ENCODE data around the gene HDAC7. TPM values are rescaled to one million over a fixed set of nuclear protein-coding genes. Genes with fewer than 3 reads are reported as not detected.
A peak's percentile ranks its signal among the peaks of the same experiment; 100 is the strongest.

Gene HDAC7
- total RNA-seq, 4 donors from 2014 or later = 58.3 to 105 (median 82.5) TPM

DNA sequence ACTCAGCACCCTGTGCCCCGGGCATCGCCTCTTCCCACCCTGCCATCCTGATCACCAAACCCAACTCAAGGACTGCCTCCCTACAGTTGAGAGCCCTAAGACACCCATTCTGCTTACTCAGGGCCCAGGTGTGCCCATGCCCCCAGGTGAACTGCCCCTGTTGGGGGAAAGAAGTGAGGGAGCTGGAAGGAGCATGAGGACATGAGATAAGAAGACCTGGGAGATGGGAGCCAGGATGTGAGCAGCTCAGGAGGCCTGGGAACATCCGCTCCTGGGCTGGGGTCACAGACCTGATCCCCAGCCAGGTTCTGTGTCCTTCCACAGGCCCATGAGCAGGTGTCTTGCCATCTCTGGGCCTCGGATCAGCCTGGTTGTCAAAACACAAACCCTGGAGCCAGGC, 67.6 kb downstream of the HDAC7 start:
- Histone ChIP-seq H3K9me3 (no peaks in the 10 kb centered on the region), H3K27ac (replicated peaks in 1 of 4) (peak overlapping the region in 2 of 4 donors; percentile 28 to 72), H3K4me1 (peaks cover 29 to 50% (median 37%) of the 10 kb centered on the region in 4 donors), H3K36me3 (peaks cover 0 to 57% (median 26%) of the 10 kb centered on the region in 4 donors), H3K4me3 (no peak overlapping the region), H3K27me3 (no peaks in the 10 kb centered on the region)
- intact Hi-C loops (cut with DNase I) = no loop called here
- DNase-seq (ENCODE audit: extremely low spot score) = no peak
- 100% methylated on average over 3 of the region's 4 CpGs for WGBS
- TF ChIP-seq EP300 (IDR thresholded peaks at IDR 0.05) (no peak), POLR2A (IDR thresholded peaks at IDR 0.05; ENCODE audit: low read depth) (no peak), POLR2AphosphoS5 (IDR thresholded peaks at IDR 0.05) (no peak)
- TF ChIP-seq, protein P1, sequence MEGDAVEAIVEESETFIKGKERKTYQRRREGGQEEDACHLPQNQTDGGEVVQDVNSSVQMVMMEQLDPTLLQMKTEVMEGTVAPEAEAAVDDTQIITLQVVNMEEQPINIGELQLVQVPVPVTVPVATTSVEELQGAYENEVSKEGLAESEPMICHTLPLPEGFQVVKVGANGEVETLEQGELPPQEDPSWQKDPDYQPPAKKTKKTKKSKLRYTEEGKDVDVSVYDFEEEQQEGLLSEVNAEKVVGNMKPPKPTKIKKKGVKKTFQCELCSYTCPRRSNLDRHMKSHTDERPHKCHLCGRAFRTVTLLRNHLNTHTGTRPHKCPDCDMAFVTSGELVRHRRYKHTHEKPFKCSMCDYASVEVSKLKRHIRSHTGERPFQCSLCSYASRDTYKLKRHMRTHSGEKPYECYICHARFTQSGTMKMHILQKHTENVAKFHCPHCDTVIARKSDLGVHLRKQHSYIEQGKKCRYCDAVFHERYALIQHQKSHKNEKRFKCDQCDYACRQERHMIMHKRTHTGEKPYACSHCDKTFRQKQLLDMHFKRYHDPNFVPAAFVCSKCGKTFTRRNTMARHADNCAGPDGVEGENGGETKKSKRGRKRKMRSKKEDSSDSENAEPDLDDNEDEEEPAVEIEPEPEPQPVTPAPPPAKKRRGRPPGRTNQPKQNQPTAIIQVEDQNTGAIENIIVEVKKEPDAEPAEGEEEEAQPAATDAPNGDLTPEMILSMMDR (IDR thresholded peaks at IDR 0.05) = no peak

DNA sequence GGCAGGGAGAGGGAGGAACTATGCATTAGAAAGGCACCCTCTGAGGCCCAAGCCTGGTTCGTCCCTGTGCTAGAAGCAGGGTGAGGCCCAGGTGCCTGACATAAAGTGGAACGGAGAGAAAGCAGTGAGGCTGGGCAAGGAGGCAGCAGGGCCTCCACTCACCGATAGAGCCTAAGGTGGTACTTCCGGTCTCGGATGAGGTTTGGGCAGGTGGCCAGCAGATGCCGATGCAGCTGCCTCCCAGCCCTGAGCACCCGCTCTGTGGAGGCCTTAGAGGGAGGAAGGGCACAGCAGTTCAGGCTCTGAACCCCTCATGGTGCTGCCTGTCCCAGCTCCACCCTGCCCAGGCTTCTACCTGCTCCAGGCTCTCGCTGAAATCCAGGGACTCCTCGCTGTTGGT, 68.1 kb downstream of the HDAC7 start:
- peaks cover 0 to 62% (median 29%) of the 10 kb centered on the region in 4 donors for H3K36me3 ChIP-seq
- no peaks in the 10 kb centered on the region for H3K27me3 ChIP-seq
- H3K9me3 ChIP-seq = no peaks in the 10 kb centered on the region
- TF ChIP-seq, protein P1 (IDR thresholded peaks at IDR 0.05) = no peak
- TF ChIP-seq EP300 (IDR thresholded peaks at IDR 0.05) (no peak), POLR2A (IDR thresholded peaks at IDR 0.05; ENCODE audit: low read depth) (no peak), POLR2AphosphoS5 (IDR thresholded peaks at IDR 0.05) (no peak)
- peaks cover 29 to 50% (median 37%) of the 10 kb centered on the region in 4 donors for H3K4me1 ChIP-seq
- DNase-seq (ENCODE audit: extremely low spot score) = no peak
- WGBS = 86% methylated on average over 7 of the region's 9 CpGs
- no peak overlapping the region for H3K27ac ChIP-seq (replicated peaks in 1 of 4)
- intact Hi-C loops (cut with DNase I) = no loop called here
- no peak overlapping the region for H3K4me3 ChIP-seq

DNA sequence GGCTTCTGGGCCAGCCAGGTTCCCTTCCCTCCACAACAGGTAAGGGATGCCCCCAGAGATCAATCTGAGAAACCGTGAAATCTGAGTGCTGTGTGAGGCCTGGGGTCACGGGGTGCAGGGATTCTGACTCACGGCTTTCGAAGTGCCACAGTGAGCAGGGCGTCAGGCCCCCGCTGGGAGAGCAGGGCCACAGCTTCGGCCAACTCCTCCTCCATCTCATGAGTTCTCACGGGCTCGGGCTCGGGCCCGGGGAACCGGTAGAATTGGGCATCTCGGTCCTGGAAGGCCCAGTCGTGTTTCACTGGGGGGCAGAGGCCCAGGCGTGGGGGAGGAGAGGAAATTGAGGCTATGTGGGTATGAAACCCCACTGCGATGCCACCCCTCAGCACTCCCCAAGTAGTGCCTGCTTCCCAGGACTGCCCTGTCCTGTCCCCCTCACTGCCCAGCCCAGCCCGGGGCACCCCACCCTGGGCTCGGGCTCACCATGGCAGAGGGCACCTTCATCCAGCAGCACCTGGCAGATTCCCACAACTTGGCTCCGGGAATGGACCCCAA, 68.7 kb downstream of the HDAC7 start:
- TF ChIP-seq POLR2A (IDR thresholded peaks at IDR 0.05; ENCODE audit: low read depth) (no peak), EP300 (IDR thresholded peaks at IDR 0.05) (no peak), POLR2AphosphoS5 (IDR thresholded peaks at IDR 0.05) (no peak)
- TF ChIP-seq, protein P1 (IDR thresholded peaks at IDR 0.05) = no peak
- Histone ChIP-seq H3K9me3 (no peaks in the 10 kb centered on the region), H3K4me3 (no peak overlapping the region), H3K4me1 (peaks cover 27 to 50% (median 36%) of the 10 kb centered on the region in 4 donors), H3K27ac (replicated peaks in 1 of 4) (no peak overlapping the region), H3K36me3 (peaks cover 0 to 64% (median 30%) of the 10 kb centered on the region in 4 donors), H3K27me3 (no peaks in the 10 kb centered on the region)
- no peak for DNase-seq (ENCODE audit: extremely low spot score)
- intact Hi-C loops (cut with DNase I) = no loop called here
- 87% methylated on average over 9 of the region's 19 CpGs for WGBS

DNA sequence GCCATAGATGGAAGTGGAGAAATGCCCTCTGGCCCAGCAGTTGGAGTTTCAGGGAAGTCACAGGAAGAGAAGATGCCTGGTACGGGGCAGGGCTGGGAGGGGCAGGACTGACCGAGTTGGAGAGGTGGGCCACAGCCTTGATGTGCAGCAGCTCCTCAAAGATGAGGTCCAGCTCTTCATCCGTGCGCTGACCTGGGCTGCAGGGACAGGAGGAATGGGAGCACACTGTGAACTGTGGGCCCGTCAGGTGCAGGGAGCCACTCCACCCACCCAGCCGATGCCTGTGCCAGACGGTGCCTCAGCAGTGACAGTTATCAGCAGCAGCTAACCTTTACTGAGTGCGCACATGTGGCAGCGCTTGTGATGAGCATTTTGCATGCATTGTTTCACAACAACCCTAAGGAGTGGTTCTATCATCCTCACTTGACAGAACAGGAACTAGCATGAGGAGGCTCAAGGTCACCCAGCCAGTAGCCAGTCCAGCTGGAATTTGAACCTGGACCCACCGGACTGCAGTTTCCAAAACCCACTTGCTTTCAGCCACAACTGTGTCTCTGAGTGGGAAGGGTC, 69.4 kb downstream of the HDAC7 start:
- Histone ChIP-seq H3K27ac (replicated peaks in 1 of 4) (no peak overlapping the region), H3K9me3 (no peaks in the 10 kb centered on the region), H3K4me1 (peaks cover 22 to 43% (median 34%) of the 10 kb centered on the region in 4 donors), H3K27me3 (no peaks in the 10 kb centered on the region), H3K36me3 (peaks cover 0 to 70% (median 30%) of the 10 kb centered on the region in 4 donors), H3K4me3 (no peak overlapping the region)
- DNase-seq (ENCODE audit: extremely low spot score) = no peak
- TF ChIP-seq POLR2AphosphoS5 (IDR thresholded peaks at IDR 0.05) (no peak), POLR2A (IDR thresholded peaks at IDR 0.05; ENCODE audit: low read depth) (no peak), EP300 (IDR thresholded peaks at IDR 0.05) (no peak)
- TF ChIP-seq, protein P1 (IDR thresholded peaks at IDR 0.05) = no peak
- 87% methylated on average over 3 of the region's 10 CpGs for WGBS
- intact Hi-C loops (cut with DNase I) = no loop called here

Data from esophagus muscularis mucosa (tissue), 4 donors.